ENCODE measurements around the gene TMEM267. TPM values are rescaled to one million over a fixed set of nuclear protein-coding genes. Genes with fewer than 3 reads are reported as not detected.

Gene TMEM267, protein sequence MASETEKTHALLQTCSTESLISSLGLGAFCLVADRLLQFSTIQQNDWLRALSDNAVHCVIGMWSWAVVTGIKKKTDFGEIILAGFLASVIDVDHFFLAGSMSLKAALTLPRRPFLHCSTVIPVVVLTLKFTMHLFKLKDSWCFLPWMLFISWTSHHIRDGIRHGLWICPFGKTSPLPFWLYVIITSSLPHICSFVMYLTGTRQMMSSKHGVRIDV
- 15.0 and 15.7 TPM in 2 replicates for total RNA-seq

DNA sequence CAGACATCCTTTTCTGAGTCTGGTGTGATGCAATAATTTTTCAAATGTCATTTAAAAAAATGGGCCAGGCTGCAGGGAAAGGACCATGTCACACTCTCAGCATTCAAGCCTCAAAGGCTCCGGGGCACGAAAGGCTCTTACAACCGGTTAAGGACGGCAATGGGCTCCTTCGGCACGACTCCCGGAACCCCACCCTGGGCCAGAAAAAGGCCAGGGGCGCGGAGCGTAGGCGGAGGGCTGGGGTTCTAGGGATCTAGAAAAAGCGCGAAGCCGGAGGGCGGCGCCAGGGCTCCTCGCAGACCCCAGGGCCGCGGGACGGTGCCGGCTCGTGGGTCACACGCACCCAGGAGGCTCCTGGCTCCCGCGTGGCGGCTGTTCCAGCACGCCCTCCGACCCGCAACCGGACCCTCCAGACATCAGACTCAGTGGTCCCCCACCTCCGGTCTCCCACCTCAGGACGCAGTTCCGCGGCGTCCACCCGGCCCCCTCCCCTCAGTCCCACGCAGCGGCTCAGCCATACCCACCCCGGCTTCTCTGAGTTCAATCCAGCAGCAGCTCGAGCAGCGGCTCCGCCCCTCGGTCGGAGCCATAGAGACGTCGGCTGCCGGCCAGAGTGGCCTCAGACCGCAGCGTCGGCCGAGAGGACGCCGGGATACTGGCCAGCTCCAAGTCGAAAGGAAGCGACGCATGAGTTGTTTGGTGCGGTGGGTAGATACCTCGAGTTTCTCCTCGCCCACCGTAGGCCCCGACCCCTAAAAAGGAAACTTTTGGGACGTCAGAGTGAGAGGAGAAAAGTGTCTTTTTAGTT is at the start of gene TMEM267:
TSS of gene TMEM267 (minus strand) at position 568 of the 808 bp plus-strand sequence. CDS start 29,896 bp downstream, outside the sequence.
- intact Hi-C loops (cut with micrococcal nuclease): loop anchor here (1.0 to 10.0 kb wide), 21 partner anchors 32 to 1579 kb away; partner anchors contain the start of genes C5orf34, HMGCS1, MRPS30 and NIM1K

DNA sequence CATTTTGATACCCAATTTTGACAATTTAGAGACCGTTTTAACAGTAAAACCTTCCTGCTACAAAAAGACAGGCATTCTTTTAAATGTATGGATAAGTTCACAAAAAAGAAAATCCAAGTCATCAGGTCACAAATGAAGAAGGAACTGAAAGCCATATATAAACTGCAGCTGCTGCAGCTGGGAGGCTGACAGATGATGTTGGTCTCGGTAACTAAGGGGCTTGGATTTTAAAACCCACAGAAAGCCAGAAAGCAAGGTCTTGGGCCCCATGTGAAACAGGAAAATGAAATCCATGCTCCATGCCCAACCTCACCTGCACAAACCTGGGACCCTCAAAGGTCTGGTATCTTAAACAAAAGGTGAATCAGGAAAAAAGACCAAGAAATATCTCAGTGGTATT is 47.0 kb upstream of the TMEM267 start:
- intact Hi-C loops (cut with micrococcal nuclease): no loop called here

DNA sequence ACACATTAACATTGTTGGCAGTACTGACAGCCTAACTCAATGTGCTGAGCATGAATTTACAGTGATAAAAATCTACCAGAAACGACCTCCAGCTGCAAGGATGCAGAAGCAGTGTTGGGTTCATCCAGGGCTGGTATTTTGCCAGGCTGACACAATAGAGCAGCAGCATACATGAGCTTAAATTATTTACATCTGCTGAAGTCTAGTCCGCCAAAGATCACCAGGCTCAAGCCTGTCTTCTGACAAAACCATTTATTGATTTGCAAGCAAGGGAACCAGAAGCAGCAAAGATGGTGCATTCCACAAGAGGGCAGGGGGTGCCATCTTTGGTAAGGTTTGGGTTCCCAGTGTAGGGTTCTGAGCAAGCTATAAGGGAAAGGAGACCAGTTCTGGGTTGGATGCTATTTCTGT is 40.0 kb upstream of the TMEM267 start:
- intact Hi-C loops (cut with micrococcal nuclease): no loop called here

DNA sequence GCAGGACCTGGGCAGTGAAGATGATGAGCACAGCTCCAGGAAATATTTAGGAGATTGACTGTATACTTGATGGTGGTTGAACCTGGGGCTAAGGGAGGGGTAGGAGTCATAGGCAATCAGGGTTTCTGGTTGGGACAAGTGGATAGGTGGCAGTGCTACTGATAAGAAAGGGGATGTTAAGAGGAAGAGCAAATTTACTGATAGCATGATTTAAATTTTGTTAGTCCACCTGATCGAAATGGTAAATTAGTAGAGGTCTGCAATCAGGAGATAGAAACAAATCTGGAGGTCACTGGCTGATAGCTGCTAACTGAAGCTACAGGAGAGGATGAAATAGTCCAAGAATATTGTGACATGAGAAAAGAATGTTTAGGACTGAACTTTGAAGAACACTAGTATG is 37.0 kb upstream of the TMEM267 start:
- intact Hi-C loops (cut with micrococcal nuclease): no loop called here

- intact Hi-C loops (cut with micrococcal nuclease): loop anchor here (1.0 to 10.0 kb wide), 16 partner anchors 17 to 1645 kb away; partner anchors contain the start of genes ANXA2R, HMGCS1, MRPS30 and OXCT1
Observed at GRCh38 chr5:43515678-43516048, 32.0 kb upstream of the TMEM267 start.

GRCh38 chr5:43514816-43515677 is 31.4 kb upstream of the TMEM267 start, which contains the start of gene C5orf34:
C5orf34 (minus strand) TSS chr5:43515148; CDS start chr5:43509339, 5,809 bp downstream.
- intact Hi-C loops (cut with micrococcal nuclease): loop anchor here (1.0 to 10.0 kb wide), 17 partner anchors 18 to 1645 kb away; partner anchors contain the start of genes ANXA2R, HMGCS1, MRPS30 and NNT

DNA sequence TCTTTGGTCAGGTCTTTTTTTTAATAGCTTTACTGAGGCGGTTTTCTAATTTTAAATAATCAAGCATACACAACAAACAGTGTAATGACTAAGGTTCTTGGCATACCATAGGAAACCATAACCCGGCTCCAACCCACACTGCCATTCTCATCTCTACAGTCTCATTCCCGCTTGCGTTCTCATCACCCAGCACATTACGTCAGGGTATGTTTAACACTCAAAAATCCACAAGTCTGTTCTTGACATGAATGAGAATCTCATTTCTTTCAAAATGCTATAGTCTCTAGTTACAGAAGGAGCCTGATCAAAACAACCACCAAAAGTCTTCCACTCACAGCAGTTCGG is 30.8 kb upstream of the TMEM267 start:
- intact Hi-C loops (cut with micrococcal nuclease): loop anchor here (1.0 to 10.0 kb wide), 6 partner anchors 18 to 1360 kb away; partner anchors contain the start of genes MRPS30 and NNT

GRCh38 chr5:43514025-43514424 is 30.4 kb upstream of the TMEM267 start:
- intact Hi-C loops (cut with micrococcal nuclease): loop anchor here (1.0 to 10.0 kb wide), 6 partner anchors 19 to 1361 kb away; partner anchors contain the start of genes MRPS30 and NNT

DNA sequence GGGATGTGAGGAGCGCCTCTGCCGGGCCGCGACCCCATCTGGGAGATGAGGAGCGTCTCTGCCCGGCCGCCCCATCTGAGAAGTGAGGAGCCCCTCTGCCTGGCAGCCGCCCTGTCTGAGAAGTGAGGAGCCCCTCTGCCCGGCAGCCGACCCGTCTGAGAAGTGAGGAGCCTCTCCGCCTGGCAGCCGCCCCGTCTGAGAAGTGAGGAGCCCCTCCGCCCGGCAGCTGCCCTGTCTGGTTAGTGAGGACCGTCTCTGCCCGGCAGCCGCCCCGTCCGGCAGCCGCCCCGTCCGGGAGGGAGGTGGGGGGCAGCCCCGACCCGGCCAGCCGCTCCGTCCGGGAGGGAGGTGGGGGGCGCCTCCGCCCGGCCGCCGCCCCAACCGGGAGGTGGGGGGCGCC is 27.4 kb upstream of the TMEM267 start:
- intact Hi-C loops (cut with micrococcal nuclease): loop anchor here (10.0 kb wide), 1 partner anchor 1364 kb away; no protein-coding TSS in a partner anchor

DNA sequence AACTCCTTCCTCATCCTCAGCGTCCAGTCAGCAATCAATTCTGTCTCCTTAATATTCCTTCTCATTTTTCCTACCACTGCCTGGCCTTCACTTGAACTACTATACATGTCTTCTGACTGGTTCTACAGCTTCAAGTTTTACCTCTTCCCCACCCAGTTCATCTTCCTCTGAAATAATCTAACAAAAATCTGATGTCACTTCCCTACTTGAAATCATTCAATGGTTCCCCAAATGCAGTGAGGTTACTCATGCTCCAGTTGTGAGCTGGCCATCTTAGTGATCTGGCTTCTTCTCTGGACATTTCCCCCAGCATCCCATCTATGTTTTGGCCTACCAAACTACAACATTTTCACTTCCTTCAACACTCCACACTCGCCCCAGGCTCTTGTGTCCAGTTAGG is 14.9 kb upstream of the TMEM267 start:
- intact Hi-C loops (cut with micrococcal nuclease): no loop called here

DNA sequence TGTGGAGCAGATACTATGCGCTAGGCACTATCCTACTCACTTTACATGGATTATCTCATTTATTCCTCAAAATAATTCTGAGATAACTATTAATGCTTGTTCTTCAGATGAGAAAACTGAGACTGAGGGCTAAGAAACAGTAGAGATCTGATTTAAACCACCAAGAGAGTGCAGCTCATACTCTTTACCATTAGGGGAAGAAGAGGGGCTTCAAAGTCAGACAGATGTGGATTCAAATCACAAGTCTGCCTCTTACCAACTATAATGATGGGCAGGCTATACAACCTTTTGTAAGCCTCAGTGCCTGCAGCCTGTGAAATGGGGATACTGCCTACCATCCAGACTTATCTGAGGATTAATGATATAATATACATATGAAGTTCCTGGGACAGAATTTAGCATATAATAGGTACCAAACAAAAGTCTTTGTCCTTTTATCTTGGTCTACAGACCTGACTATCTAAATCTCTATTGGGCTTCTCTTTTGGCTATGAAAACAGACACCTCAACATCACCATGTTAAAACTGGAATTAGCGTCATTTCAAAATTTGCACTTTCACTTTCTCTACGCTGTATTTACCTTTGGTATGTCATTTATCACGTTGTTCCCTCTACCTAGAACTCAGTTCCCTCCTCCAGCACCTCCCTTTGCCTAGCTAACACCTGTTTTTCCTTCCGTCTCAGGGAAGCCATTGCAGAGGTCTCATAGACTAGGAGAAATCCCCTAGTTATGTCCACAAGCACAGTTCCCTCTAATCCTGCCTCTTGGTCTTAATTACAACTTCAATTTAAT is 13.8 kb upstream of the TMEM267 start:
- intact Hi-C loops (cut with micrococcal nuclease): no loop called here

DNA sequence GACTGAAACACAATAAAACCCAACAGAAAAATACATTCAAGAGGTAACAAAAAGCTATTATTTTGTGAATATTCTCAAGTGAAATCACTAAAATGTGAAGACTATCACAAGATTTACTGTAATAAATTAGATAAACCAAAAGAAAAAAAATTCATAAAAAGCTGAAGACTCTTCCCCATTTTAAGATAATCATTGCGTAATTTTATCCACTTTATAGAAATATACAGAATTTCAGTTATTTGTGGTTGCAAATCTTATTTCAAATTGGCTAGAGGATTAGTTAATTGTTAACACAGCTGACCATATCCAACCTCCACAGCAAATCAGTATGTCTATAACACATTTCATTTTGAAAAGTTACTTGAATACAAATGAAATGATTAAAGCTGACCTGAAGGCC is 7.7 kb upstream of the TMEM267 start:
- intact Hi-C loops (cut with micrococcal nuclease): no loop called here

- intact Hi-C loops (cut with micrococcal nuclease): loop anchor here (10.0 kb wide), 1 partner anchor 1318 kb away; the partner anchor contains the start of gene MRPS30
Observed at GRCh38 chr5:43486353-43486752, 2.7 kb upstream of the TMEM267 start.

DNA sequence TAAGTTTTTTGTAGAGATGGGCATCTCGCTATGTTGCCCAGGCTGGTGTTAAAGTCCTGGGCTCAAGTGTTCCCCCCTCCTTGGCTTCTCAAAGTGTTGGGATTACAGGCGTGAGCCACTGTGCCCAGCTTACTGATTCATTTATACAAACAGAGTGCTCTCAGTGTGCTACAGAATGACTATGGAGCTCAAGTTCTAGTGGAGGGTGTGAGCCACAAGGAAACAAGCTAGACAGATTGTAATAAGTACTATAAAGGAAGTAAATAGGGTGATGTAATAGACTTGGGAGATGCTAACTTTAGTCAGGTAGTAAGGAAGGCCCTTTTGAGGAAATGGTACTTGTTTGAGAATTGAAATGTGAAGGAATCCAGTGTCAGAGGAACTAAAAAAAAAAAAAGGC is 1.7 kb upstream of the TMEM267 start:
- intact Hi-C loops (cut with micrococcal nuclease): loop anchor here (2.0 to 10.0 kb wide), 3 partner anchors 293 to 1319 kb away; partner anchors contain the start of genes MRPS30 and NIM1K

- intact Hi-C loops (cut with micrococcal nuclease): loop anchor here (1.0 to 10.0 kb wide), 15 partner anchors 31 to 1580 kb away; partner anchors contain the start of genes C5orf34, HMGCS1, MRPS30 and NIM1K
Observed at GRCh38 chr5:43484106-43484849, 613 bp upstream of the TMEM267 start.

DNA sequence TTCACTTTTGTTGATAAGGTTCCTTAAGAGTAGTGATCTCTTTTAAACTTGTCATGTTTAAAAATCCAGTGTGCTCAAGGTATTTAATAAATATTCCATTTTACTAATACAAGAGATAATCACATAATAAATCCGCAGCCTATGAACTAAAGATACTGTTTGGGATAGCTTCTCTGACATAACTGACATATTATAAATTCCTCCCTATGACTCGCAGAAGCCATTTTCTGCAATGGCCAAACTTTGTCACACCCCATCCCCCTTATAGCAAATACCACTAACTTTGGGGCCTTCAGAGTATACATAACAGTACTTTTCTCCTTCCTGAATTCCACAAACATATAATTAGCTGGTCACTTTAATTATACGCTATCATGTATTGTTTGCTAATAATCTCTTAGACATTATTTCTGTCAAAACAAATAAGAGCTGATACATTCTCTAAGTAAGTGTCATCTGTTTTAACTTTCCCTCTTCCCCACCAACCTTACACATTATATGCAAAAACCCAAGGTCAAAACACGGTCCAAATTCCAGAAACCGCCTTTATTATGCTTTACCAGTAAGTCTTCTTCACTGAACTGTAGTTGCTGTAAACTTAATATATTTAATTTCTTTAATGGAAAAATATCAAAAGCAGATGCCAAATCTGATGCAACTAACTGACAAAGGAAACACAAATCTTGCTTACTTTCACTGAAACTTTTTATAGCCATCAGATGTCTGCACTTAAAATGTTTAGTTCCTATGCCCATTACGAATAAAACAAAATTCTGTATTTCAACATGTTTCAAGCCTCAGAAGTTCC is 971 bp downstream of the TMEM267 start:
- intact Hi-C loops (cut with micrococcal nuclease): loop anchor here (1.0 to 10.0 kb wide), 8 partner anchors 74 to 1558 kb away; partner anchors contain the start of genes MRPS30 and NNT

DNA sequence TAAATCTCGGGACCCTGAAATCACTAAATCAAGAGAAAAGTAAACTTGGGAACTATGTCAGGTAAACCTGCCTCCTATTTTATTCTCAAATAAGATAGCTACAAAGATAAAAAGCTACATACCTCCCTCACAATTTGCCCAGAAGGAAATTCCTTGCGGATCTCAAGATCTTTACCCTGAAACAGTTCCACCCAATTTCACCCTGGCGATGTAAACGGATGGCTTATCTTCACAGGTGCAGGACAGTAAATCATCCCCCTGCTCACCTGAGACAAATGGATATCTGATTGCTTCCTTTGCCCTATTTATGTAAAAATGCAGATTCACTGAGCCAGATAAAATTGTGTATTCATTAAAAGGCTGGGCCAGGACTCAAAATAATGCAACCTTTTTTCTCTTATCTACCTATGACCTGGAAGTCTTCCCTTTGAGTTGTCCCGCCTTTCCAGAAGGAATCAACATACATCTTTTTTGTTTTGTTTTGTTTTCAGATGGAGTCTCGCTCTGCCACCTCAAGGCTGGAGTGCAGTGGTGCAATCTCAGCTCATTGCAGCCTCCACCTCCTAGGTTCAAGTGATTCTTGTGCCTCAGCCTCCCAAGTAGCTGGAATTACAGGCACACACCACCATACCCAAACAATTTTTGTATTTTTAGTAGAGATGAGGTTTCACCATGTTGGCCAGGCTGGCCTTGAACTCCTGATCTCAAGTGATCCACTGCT is 13.8 kb downstream of the TMEM267 start:
- intact Hi-C loops (cut with micrococcal nuclease): no loop called here

DNA sequence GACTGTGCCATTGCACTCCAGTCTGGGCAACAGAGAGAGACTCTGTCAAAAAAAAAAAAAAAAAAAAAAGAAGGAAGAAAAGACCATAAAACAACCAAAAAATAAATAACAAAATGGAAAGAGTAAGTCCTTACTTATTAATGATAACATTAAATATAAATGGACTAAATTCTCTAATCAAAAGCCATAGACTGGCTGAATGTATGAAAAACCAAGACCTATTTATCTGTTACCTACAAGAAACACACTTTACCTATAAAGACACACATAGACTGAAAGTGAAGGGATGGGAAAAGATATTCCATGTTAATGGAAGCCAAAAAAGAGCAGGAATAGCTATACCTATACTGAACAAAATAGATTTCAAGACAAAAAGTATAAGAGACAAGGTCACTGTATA is 16.6 kb downstream of the TMEM267 start:
- intact Hi-C loops (cut with micrococcal nuclease): no loop called here

Measured in T-helper 1 cell treated with Interleukin-12 subunit alpha and Interleukin-12 subunit beta and Interleukin-4 antibody, amounts not matched to agents 30 ng/mL and 1 ng/mL, for 36 hours (primary cell).